ENCODE data around the gene INSR.

Gene INSR

DNA sequence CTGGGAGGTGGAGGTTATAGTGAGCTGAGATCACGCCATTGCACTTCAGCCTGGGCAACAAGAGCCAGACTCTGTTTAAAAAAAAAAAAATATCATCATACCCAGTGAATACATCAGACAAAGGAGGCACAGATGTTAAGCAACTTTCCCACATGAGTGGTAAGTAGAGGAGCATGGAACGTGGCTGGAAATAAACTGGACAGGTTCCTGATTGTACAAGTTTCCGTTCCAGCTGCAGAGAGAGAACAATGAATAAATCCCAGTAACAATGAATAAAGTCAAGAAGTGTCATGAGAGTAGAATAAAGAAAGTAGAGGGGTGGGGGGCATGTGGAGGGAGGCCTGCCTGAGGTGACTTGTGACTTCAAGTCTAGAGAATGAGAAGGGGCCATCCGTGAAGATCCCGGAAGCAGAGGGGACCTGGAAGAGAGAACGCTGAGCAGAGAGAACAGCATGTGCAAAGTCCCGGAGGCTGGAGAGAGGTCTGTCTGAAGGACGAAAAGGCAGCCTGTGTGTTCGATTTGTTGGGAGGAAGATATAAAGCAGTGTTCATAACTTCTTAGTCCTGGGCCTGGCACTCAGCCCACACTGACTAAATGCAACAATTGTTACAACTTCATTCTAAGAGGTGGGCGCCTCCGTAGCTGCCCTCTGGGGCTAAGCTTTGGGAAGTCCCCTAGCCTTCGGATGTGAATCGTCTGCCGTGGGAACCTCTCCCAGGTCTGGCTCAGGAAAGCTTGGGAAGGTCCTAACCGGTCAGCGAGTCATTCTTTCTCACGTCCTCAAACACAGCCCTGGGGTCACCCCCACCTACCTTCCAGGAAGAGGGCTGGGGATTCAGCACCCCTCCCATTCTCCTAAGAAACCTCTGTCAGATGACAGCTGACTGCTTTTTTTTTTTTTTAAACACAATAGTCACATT lies 39.2 kb upstream of the INSR start:
- Histone ChIP-seq H3K27me3 (no peaks in the 10 kb centered on the region; the same call in none of the 2 replicates), H3K4me3 (ENCODE audit: low read depth, low read length) (no peak overlapping the region), H3K36me3 (no peaks in the 10 kb centered on the region), H3K4me1 (no peaks in the 10 kb centered on the region), H3K9me3 (no peaks in the 10 kb centered on the region)
- no peak for DNase-seq
- TF ChIP-seq, protein P1, sequence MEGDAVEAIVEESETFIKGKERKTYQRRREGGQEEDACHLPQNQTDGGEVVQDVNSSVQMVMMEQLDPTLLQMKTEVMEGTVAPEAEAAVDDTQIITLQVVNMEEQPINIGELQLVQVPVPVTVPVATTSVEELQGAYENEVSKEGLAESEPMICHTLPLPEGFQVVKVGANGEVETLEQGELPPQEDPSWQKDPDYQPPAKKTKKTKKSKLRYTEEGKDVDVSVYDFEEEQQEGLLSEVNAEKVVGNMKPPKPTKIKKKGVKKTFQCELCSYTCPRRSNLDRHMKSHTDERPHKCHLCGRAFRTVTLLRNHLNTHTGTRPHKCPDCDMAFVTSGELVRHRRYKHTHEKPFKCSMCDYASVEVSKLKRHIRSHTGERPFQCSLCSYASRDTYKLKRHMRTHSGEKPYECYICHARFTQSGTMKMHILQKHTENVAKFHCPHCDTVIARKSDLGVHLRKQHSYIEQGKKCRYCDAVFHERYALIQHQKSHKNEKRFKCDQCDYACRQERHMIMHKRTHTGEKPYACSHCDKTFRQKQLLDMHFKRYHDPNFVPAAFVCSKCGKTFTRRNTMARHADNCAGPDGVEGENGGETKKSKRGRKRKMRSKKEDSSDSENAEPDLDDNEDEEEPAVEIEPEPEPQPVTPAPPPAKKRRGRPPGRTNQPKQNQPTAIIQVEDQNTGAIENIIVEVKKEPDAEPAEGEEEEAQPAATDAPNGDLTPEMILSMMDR (IDR thresholded peaks at IDR 0.05; ENCODE audit: low read depth, low read length), result no peak

DNA sequence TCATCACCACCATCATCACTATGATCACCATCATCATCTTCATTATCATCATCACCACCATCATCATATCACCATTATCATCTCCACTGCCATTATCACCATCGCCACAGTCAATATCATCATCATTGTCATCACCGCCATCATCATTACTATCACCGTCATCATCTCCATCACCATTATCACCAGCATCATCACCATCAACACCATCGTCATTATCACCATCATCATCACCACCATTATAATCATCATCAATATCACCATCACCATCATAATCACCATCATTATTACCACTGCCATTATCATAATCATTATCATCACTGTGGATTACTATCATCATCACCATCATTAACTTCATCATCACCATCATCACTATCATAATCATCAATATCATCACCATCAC lies 37.2 kb upstream of the INSR start:
- H3K9me3 ChIP-seq, result no peaks in the 10 kb centered on the region
- no peak for DNase-seq
- H3K4me3 ChIP-seq (ENCODE audit: low read depth, low read length), result no peak overlapping the region
- TF ChIP-seq, protein P1 (IDR thresholded peaks at IDR 0.05; ENCODE audit: low read depth, low read length), result no peak
- H3K4me1 ChIP-seq, result no peaks in the 10 kb centered on the region
- no peaks in the 10 kb centered on the region for H3K27me3 ChIP-seq
- H3K36me3 ChIP-seq, result no peaks in the 10 kb centered on the region

DNA sequence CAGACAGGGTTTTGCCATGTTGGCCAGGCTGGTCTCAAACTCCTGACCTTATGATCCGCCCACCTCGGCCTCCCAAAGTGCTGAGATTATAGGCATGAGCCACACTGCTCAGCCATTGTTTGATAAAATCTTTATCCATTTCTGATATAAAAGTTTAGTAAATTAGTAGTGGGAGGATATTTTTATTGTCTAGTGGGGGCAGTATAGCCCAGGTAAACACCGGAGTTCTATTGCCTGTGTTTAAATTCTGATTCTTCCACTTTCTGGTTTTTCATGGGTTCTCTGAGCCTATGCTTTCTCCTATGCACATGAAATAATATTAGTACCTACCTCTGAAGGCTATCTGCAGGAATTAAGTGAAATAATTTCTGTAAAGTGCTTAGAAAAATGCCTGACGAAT lies 34.4 kb upstream of the INSR start:
- no peak for DNase-seq
- no peaks in the 10 kb centered on the region; the same call in 1 of the 2 replicates for H3K9me3 ChIP-seq
- no peak overlapping the region for H3K4me3 ChIP-seq (ENCODE audit: low read depth, low read length)
- H3K4me1 ChIP-seq, result no peaks in the 10 kb centered on the region
- no peaks in the 10 kb centered on the region for H3K27me3 ChIP-seq
- no peaks in the 10 kb centered on the region for H3K36me3 ChIP-seq
- TF ChIP-seq, protein P1 (IDR thresholded peaks at IDR 0.05; ENCODE audit: low read depth, low read length), result no peak

DNA sequence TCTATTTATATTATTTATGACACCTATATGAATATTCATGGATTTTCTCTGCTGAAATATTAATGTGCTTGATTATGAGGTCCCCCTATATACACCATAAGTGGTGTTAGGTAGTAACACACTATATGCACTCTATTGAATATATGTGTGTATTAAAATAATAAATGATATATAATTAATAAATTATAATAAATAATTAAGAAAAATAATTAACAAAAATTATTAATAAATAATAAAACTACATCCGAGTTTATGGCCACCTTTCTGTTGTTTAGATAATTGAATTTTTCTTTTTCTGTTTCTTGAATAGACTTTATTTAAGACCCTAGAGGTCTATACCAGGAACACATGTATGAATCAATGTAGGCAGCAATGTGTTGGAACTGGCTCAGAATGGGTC lies 33.6 kb upstream of the INSR start:
- DNase-seq, result no peak
- TF ChIP-seq, protein P1 (IDR thresholded peaks at IDR 0.05; ENCODE audit: low read depth, low read length), result no peak
- Histone ChIP-seq H3K36me3 (no peaks in the 10 kb centered on the region), H3K9me3 (no peaks in the 10 kb centered on the region; the same call in 1 of the 2 replicates), H3K4me3 (ENCODE audit: low read depth, low read length) (no peak overlapping the region), H3K27me3 (no peaks in the 10 kb centered on the region), H3K4me1 (no peaks in the 10 kb centered on the region)

DNA sequence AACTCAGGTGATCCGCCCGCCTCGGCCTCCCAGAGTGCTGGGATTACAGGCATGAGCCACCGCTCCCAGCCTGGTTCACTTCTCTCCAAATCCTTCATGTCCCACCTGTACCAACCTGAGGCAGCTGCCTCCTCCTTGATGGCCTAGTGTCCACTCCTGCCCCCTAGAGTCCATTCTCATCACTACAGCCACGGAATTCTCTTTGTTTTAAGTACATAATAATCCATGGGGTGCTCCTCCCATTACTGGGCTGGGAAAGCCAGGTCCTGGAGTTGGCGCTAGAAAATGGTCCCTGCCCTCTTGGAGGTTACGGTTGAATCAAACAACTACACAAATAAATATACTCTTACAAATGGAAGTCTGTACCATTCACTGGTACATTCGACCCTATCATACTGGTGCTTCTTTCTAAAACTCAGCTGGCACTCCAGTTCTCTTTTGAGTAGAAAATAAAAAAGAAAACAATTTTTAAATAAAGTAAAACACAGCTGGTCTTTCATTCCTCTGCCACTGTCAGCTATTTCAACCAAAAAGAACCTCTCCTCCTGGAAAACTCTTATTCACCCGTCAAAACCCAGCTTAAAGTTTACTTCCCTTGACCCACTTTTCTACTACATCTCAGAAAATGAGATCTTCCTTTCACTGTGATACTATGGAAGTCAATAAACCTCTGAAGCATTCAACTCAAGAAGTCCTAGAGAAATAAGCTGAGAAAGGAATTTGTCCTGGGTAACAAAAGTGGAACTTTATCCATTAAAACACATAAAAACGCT lies 32.1 kb upstream of the INSR start:
- H3K36me3 ChIP-seq, result no peaks in the 10 kb centered on the region
- TF ChIP-seq, protein P1 (IDR thresholded peaks at IDR 0.05; ENCODE audit: low read depth, low read length), result peak; percentile 57
- peak; percentile 32 for DNase-seq

More for the DNA sequence above, 32.1 kb upstream of the INSR start:
- H3K4me1 ChIP-seq, result no peaks in the 10 kb centered on the region
- no peaks in the 10 kb centered on the region; the same call in 1 of the 2 replicates for H3K9me3 ChIP-seq
- H3K4me3 ChIP-seq (ENCODE audit: low read depth, low read length), result no peak overlapping the region
- no peaks in the 10 kb centered on the region for H3K27me3 ChIP-seq

Data from BE2C (cell line).